ENCODE data around the gene DDX17.
A peak's percentile ranks its signal among the peaks of the same experiment; 100 is the strongest.

The DDX17 gene

DNA sequence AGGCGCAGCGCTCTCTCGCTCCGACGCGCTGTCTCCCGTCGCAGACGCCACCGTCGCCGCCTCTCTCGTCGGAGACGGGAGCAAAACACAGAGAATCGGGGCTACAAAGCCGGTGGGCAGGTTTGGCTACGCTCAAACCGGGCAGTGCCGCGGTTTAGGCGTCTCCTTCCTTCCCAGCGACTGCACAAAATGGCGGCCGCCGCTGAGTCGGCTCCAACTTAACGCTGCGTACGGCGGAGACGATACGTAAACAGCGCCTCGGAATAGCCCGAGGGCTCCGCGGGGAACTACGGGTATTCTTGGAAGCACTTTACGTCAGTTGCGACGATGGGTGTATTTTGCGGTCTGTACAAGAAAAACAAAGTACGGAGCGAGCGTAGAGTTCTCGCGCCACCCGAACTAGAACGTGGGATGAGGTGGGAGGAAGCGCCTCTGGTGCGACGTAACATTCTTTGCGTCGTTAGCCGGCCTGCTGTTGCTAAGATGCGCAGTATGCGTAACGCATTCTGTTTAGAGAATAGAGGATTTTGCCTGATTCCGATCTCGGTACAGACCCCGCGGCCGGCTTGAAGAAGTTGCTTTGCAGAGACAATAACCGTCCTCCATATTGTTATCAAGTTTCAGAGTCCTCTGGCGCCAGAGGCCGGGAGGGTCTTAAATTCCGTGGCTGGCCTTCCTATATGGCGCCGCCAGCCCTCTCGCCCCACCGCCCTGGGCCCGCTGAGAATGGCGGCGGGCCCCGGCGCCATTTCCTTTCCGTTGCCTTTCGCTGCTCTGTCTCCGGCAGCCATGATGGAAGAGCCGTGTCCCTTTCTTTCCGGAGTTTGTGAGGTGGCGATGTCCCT is at the start of gene DDX17:
DDX17 (minus strand) TSS at position 194 of the 845 bp plus-strand sequence.
- DNase-seq = peak; percentile 98

GRCh38 chr22:38554281-38554680 is 48.2 kb upstream of the DDX17 start:
- DNase-seq = no peak

DNA sequence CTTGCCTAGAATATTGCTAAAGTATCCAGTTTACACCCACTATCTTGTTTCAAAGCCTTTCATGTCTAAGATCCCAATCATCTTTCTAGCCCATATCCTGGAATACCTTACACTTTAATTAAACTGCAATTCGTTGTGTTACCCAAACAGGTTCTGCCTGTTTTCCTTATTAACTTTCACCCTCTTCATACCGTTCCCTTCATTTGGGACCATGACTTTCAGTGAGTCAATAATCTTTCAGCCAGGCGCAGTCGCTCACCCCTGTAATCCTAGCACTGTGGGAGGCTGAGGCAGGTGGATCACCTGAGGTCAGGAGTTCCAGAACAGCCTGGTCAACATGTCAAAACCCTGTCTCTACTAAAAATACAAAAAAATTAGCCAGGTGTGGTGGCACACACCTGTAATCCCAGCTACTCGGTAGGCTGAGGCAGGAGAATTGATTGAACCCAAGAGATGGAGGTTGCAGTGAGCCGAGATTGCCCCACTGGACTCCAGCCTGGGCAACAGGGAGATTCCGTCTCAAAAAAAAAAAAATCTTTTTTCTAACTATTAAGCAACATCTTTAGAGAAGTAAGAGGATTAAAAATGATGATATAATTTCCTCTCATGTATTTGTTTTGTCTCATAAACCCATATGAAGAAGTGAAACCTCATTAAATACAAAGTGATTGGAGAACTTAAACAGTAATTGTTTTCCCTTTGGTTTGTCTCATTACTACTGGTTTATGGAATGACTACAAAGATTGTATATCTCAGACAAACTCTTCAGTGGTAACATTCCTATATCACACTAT is 43.2 kb upstream of the DDX17 start:
- DNase-seq = no peak

DNA sequence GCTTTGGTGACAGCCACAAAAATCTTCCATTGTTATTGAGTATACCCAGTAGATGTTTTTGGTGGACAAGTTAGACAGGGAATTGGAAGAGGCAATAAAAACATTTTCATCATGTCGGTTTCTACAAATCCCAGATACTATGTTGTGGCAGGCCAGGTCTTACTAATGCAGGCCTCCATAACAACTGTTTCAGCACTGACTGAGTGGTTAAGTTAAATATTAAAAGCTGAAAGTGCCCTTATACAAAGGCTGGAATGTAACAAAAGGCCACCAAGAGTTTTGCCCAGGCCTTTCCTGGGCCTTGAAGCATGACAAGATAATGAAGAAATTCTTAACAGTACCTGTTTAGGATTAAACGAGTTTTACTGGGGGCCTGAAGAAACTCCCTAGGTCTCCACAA is 34.6 kb upstream of the DDX17 start:
- no peak for DNase-seq

- DNase-seq = no peak
These were observed 25.3 kb upstream of the DDX17 start for GRCh38 chr22:38531251-38531938.

- DNase-seq = no peak
These were observed 18.3 kb upstream of the DDX17 start for GRCh38 chr22:38524429-38524828.

- DNase-seq = no peak
These were observed 17.4 kb upstream of the DDX17 start for GRCh38 chr22:38523479-38523878.

DNA sequence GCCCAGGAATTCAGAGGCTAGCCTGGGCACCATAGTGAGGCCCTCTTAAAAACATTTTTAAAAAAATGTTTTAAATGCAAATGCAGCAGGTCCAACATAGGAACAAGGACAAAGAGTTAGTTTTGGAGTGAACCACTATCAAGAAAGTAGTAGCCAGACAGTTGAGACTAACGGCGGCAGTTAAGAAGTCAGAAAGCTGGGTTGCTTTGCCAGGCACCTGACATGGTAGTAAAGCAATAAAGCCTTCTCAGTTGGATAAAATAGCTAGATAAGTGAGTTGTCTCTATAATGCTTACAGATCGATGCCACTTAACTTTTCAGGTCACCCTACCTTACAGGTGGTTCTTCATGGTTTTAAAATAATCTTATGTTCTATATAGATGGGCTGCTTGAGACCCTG is 16.9 kb upstream of the DDX17 start:
- DNase-seq = no peak

- DNase-seq = no peak
These were observed 13.5 kb upstream of the DDX17 start for GRCh38 chr22:38519453-38520250.

DNA sequence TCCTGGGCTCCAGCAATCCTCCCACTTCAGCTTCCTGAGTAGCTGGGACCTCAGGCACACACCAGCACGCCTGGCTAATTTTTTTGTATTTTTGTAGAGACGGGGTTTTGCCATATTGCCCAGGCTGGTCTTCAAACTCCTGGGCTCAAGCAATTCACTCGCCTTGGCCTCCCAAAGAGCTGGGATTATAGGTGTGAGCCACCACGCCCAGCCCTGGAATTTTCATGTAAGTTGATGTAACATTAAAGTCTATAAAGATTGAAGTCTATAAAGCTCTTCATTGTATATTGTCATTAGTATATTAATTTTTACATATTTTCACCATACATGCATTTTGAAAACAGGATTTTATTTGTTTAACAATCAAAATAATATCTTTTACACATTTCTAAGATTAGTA is 12.5 kb upstream of the DDX17 start:
- no peak for DNase-seq

- no peak for DNase-seq
These were observed 7.0 kb upstream of the DDX17 start for GRCh38 chr22:38513063-38513462.

DNA sequence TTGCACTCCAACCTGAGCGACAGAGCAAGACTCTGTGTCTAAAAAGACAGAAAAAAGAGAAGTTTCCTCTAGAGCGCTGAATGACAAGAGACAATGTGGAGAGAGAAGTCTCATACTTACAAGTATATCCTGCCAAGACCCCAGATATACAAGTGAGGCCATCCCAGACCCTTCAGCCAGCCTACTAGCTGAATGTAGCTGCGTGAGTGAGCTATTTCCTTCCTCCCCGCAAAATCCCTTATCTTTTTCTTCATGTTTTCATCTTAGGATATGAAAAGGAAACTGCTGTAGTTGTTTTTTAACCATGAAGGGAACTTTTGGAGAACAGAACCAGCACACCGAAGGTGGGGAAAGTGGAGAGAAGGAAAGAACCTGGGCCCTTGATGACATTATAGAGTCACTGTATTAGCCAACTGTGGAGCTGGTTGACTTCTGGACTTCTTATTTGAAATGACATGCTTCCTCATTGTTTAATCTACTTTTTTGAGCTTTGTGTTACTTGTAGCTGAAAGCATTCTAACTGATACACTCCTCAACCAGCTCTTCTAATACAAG is 4.4 kb upstream of the DDX17 start:
- no peak for DNase-seq

DNA sequence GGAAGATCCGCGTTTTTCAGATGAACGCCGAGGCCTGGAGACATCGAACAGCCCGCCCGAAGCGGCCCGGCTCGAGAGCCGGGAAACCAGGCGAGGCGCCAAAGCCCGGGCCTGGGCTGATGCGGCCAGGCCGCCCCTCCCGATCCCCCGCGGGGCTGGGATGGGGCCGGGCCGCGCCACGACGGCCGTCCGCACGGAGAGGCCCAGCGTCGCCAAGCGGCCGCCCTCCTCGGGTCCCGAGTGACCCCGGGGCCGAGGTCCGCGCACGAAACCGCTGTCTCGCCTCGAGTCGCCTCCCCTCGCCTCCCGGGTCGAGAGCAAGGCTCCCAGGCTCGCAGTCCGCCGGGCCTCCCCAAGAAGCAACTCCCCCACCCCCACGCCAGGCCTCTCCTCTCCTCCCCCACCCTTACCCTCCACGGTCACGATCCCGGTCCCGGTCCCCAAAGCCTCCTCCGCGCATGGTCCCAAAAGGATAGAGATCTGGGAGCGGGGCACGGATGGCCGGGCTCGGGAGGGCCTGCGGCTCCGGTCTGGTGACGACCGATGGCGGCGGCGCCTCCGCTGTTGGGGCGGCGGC is 482 bp downstream of the DDX17 start:
- no peak for DNase-seq

DNA sequence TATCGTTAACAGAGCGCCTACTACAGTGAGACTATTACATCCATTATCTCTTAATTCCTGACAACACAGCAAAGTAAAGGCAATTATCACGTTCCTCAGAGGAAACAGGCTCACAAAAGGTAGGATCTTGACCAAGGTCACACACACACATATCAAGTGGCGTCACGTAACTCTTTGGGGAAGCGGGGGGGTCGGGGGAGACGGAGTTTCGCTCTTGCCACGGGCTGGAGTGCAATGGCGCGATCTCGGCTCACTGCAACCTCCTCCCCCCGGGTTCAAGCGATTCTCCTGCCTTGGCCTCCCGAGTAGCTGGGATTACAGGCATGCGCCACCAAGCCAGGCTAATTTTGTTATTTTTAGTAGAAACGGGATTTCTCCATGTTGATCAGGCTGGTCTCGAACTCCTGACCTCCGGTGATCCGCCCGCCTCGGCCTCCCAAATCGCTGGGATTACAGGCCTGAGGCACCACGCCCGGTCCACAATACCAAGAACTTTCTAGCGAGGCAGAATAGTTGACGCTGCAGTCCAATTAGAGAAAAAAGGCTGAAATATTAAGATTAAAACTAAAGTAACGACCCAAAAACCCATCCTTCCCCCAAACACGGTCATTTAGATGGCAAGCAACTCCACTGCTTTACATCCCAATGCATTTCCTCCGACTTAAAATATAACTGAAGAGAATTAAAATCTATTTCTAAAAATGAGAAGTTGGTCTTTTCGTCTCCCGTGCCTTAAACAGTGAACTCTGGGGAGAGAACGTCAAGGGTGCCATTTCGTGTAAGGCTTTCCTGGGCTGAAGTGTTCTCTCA is 1.2 kb downstream of the DDX17 start:
- DNase-seq = peak; percentile 80

DNA sequence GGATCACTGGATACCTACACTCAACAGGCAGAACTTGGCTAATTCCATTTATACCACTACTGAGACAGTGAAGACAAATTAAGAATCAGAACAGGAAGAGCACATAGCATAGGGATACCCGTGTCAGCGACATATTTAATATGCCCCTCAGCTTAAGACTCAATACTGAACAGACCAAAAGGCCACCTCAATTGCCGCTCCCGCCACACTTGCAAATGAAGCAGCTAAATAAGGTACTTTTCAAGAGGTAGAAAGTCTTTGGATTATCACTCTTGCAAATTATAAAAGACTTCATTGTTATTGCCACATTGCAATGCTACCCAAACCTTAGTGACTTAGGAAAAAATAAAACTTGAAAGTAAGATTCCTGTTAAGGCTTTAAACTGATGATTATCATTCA is 3.1 kb downstream of the DDX17 start:
- DNase-seq = no peak

GRCh38 chr22:38501797-38502672 is 4.1 kb downstream of the DDX17 start:
- DNase-seq = no peak

- DNase-seq = no peak
These were observed 8.2 kb downstream of the DDX17 start for GRCh38 chr22:38497869-38498268.

GRCh38 chr22:38494939-38495338 is 11.2 kb downstream of the DDX17 start:
- no peak for DNase-seq

GRCh38 chr22:38494498-38494897 is 11.6 kb downstream of the DDX17 start:
- DNase-seq = no peak

DNA sequence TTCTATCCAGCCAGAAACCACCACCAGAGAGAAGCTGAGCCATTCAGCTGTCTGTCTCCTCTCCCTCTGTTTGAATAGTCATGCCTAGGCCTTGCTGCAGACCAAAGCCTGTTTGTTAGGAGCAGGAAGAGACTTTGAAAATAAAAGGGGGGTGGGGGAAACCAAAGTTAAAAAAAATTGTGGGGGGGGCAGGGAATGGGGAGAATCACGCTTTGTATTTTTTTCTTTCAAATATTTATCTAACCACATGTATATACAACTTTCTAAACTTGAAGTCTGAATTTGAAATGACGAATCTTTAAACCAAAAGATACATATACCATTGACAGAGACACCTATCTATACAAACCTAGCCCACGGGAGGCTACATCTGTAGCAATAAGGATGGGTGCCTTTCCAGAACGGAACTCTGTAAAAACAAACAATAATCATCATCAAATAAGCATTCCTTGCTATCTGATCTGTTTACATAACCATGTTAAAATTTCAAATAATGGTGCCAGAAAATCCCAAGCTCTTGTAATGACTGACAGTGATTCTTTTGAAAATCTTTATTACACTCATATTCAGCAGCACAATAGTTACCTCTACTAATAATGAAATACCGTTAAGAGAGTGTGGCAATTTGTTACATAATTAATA is 14.3 kb downstream of the DDX17 start:
- no peak for DNase-seq
